ENCODE measurements around the gene ST8SIA1. TPM values are rescaled to one million over a fixed set of nuclear protein-coding genes. Genes with fewer than 3 reads are reported as not detected.

Gene ST8SIA1
- total RNA-seq, 1 donor from 2014 or later: under 0.01 TPM

DNA sequence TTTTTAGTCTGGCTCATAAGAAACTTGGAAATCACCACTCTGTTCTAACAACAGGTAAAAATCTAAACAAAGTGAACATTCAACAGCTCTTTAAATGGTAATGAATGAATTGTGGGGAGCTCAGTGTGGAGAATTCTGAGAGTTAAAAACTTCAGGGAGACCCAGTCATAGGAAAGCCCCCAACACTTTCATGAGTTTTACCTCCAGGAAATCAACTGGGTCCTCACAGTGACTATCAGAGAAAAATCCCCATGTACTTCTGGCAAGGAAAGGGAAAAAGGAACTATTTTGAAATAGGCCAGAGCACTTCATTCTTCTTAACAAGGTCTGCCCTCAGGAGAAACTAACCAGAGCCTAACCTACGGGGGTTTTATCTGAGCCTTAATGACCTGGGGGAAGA, 153.8 kb downstream of the ST8SIA1 start:
- no peak for FAIRE-seq

DNA sequence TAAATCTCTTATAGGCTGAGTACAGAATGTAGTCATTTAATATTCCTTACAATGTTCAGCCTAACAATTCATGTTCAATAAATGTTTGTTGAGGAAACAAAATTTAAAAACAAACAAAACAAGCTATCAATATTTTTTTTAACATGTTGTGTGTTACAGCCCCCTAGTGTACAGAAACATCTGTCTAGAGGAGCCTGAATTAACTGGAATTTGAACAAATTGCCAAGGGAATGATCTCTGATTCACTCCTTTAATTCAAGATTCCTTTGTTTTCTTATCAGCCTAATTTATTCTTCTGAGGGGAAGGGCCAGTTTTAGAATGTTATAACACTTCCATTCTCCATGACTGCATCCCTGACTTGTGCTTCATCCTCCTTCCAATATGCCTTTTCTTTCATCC, 161.3 kb downstream of the ST8SIA1 start:
- peak; percentile 21 for DNase-seq (ENCODE audit: low read depth)
- TF ChIP-seq, protein P1, sequence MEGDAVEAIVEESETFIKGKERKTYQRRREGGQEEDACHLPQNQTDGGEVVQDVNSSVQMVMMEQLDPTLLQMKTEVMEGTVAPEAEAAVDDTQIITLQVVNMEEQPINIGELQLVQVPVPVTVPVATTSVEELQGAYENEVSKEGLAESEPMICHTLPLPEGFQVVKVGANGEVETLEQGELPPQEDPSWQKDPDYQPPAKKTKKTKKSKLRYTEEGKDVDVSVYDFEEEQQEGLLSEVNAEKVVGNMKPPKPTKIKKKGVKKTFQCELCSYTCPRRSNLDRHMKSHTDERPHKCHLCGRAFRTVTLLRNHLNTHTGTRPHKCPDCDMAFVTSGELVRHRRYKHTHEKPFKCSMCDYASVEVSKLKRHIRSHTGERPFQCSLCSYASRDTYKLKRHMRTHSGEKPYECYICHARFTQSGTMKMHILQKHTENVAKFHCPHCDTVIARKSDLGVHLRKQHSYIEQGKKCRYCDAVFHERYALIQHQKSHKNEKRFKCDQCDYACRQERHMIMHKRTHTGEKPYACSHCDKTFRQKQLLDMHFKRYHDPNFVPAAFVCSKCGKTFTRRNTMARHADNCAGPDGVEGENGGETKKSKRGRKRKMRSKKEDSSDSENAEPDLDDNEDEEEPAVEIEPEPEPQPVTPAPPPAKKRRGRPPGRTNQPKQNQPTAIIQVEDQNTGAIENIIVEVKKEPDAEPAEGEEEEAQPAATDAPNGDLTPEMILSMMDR (IDR thresholded peaks at IDR 0.05; ENCODE audit: insufficient read depth, low read length, severe bottlenecking): peak; percentile 23
- no peak for FAIRE-seq

More for the DNA sequence above, 153.8 kb downstream of the ST8SIA1 start:
- no peak for DNase-seq (ENCODE audit: low read depth)
- H3K36me3 ChIP-seq (ENCODE audit: control insufficient read depth, insufficient read depth, low read length): no peaks in the 10 kb centered on the region
- H3K27me3 ChIP-seq (ENCODE audit: control insufficient read depth, insufficient read depth, low read length): no peaks in the 10 kb centered on the region
- H3K4me3 ChIP-seq (ENCODE audit: low read depth, low read length): no peak overlapping the region
- TF ChIP-seq, protein P1 (IDR thresholded peaks at IDR 0.05; ENCODE audit: insufficient read depth, low read length, severe bottlenecking): no peak

DNA sequence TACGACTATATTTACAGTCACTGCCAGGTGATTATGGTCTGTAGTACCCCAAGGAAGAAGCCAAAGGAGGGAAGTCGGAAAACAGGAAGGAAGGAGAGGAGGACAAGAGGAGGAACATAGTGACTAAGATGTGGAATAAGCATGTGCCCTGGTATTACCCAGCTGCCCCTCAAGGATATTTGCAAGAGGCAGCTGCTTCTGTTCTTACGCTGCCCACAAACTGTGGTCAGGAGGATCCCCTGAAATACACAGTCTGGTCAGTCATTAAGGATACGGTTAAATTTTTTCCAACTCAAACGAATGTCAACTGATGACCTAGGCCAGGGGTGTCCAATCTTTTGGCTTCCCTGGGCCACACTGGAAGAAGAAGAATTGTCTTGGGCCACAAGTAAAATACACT, 162.0 kb downstream of the ST8SIA1 start:
- TF ChIP-seq, protein P1 (IDR thresholded peaks at IDR 0.05; ENCODE audit: insufficient read depth, low read length, severe bottlenecking): no peak
- Histone ChIP-seq H3K36me3 (ENCODE audit: control insufficient read depth, insufficient read depth, low read length) (no peaks in the 10 kb centered on the region), H3K27me3 (ENCODE audit: control insufficient read depth, insufficient read depth, low read length) (no peaks in the 10 kb centered on the region), H3K4me3 (ENCODE audit: low read depth, low read length) (no peak overlapping the region)
- FAIRE-seq (peak; percentile 66), DNase-seq (ENCODE audit: low read depth) (no peak)

More for the DNA sequence above, 161.3 kb downstream of the ST8SIA1 start:
- Histone ChIP-seq H3K4me3 (ENCODE audit: low read depth, low read length) (no peak overlapping the region), H3K27me3 (ENCODE audit: control insufficient read depth, insufficient read depth, low read length) (no peaks in the 10 kb centered on the region), H3K36me3 (ENCODE audit: control insufficient read depth, insufficient read depth, low read length) (no peaks in the 10 kb centered on the region)

DNA sequence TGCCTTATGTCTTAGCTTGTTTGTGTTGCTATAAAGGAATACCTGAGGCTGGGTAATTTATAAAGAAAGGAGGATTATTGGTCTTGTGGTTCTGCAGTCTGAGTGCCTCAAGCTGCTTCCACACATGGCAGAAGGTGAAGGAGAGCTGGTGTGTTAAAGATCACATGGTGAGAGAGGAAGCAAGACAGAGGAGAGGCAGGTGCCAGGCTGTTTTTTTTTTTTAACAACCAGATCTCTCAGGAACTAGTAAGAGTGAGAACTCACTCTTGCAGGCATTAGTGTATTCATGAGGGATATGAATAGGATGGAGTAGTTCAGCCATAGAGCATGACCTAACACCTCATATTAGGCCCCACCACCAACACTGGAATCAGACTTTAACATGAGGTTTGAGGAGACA, 165.1 kb downstream of the ST8SIA1 start:
- Histone ChIP-seq H3K4me3 (ENCODE audit: low read depth, low read length) (no peak overlapping the region), H3K36me3 (ENCODE audit: control insufficient read depth, insufficient read depth, low read length) (no peaks in the 10 kb centered on the region), H3K27me3 (ENCODE audit: control insufficient read depth, insufficient read depth, low read length) (no peaks in the 10 kb centered on the region)
- TF ChIP-seq, protein P1 (IDR thresholded peaks at IDR 0.05; ENCODE audit: insufficient read depth, low read length, severe bottlenecking): no peak
- no peak for DNase-seq (ENCODE audit: low read depth)
- FAIRE-seq: no peak

DNA sequence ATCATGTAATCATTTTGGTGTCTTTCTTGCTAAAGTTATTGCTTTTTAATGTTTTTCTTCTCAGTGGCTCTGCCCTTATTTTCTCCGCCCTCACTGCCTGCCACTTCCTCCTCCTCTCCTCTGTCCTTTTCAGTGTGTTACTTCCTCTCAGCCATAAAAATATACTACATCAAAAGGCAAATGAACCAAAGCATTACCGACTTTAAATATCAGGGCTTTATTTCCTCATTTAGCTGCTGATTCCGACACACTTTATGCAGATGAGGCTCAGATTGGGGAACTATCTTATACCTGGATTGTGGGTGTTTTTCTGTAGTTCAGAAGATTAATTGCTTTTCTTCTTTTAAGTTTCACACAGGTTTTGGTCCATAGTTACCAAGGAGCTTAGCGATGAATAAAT, 170.4 kb downstream of the ST8SIA1 start:
- no peaks in the 10 kb centered on the region for H3K36me3 ChIP-seq (ENCODE audit: control insufficient read depth, insufficient read depth, low read length)
- FAIRE-seq (no peak), DNase-seq (ENCODE audit: low read depth) (no peak)
- TF ChIP-seq, protein P1 (IDR thresholded peaks at IDR 0.05; ENCODE audit: insufficient read depth, low read length, severe bottlenecking): no peak
- no peak overlapping the region for H3K4me3 ChIP-seq (ENCODE audit: low read depth, low read length)
- H3K27me3 ChIP-seq (ENCODE audit: control insufficient read depth, insufficient read depth, low read length): no peaks in the 10 kb centered on the region

DNA sequence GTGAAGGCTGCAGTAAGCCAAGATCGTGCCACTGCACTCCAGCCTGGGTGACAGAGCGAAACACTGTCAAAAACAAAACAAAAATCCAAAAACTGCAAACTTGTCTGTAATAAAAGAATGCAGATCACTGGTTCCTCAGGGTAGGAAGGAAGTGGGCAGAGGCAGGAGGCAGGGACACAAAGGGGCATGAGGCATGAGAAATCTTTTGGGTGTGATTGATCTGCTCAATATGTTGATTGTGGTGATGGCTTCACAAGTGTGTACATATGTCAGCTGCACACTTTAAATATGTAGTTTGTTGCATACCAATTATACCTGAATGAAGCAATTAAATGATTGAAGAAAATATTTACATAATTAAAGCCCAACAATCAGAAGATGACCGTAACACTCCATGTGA, 170.9 kb downstream of the ST8SIA1 start:
- no peak for FAIRE-seq
- Histone ChIP-seq H3K4me3 (ENCODE audit: low read depth, low read length) (no peak overlapping the region), H3K27me3 (ENCODE audit: control insufficient read depth, insufficient read depth, low read length) (no peaks in the 10 kb centered on the region), H3K36me3 (ENCODE audit: control insufficient read depth, insufficient read depth, low read length) (no peaks in the 10 kb centered on the region)
- no peak for DNase-seq (ENCODE audit: low read depth)
- TF ChIP-seq, protein P1 (IDR thresholded peaks at IDR 0.05; ENCODE audit: insufficient read depth, low read length, severe bottlenecking): no peak
